IMR-90 (cell line): ENCODE results near the gene ARHGAP10. TPM values are rescaled to one million over a fixed set of nuclear protein-coding genes. Genes with fewer than 3 reads are reported as not detected.

Source experiments
- ATAC-seq: fragments of 200-7000 bp; cut with Tn5 transposase; 2 replicates; pipeline ENCODE4 v1.9.1; 2020; ENCODE audit warnings: low read depth, mild to moderate bottlenecking, moderate library complexity
- BruUV-seq: library from RNA; stranded (reverse); fragments of 400-500 nt; replicated peaks from 2 replicates; lab custom pipeline; 2021; lab: Mats Ljungman, UMichigan
- CTCF ChIA-PET: fragments of 300-600 bp; formaldehyde crosslinking; extraction: SDS; loops from one replicate; lab custom pipeline; 2021; ENCODE audit warnings: antibody characterized with exemption; lab: Yijun Ruan, JAX
- POLR2A ChIA-PET: fragments of 300-600 bp; sonication (Branson Sonifier 250); formaldehyde crosslinking; loops from one replicate; lab custom pipeline; 2022; ENCODE audit warnings: antibody characterized with exemption; ENCODE audit not compliant: unreplicated experiment; lab: Charles Lee
- DNase-seq: peaks from one replicate; pipeline ENCODE4 v3.0.0; 2013
- H2AFZ ChIP-seq: replicated peaks from 2 replicates; pipeline ENCODE3; 2013; ENCODE audit warnings: low read length, mild to moderate bottlenecking; ENCODE audit not compliant: poor library complexity
- H2AK5ac ChIP-seq: 2 replicates; pipeline ENCODE4 v1.6.1; 2013; ENCODE audit warnings: low read depth, low read length, inconsistent platforms
- H2AK9ac ChIP-seq: replicated peaks from 2 replicates; pipeline ENCODE3; 2013; ENCODE audit warnings: mild to moderate bottlenecking, low read depth, low read length, moderate library complexity; ENCODE audit not compliant: poor library complexity
- H2BK120ac ChIP-seq: 2 replicates; pipeline ENCODE4 v1.6.1; 2013; ENCODE audit warnings: low read depth, low read length, inconsistent platforms
- H2BK15ac ChIP-seq: 3 replicates; pipeline ENCODE4 v1.6.1; 2013; ENCODE audit warnings: low read depth, low read length, inconsistent platforms
- H2BK20ac ChIP-seq: 2 replicates; pipeline ENCODE4 v1.6.1; 2013; ENCODE audit warnings: low read depth, mild to moderate bottlenecking, inconsistent platforms, low read length, moderate library complexity
- H2BK5ac ChIP-seq: 2 replicates; pipeline ENCODE4 v1.6.1; 2013; ENCODE audit warnings: mild to moderate bottlenecking, low read depth, low read length, inconsistent platforms; ENCODE audit not compliant: poor library complexity, severe bottlenecking
- H3K14ac ChIP-seq: replicated peaks from 2 replicates; pipeline ENCODE4 v1.6.1; 2013; ENCODE audit warnings: low read depth, low read length, inconsistent platforms
- H3K18ac ChIP-seq: 2 replicates; pipeline ENCODE4 v1.6.1; 2013; ENCODE audit warnings: low read depth, low read length, control low read depth
- H3K23ac ChIP-seq: 2 replicates; pipeline ENCODE4 v1.6.1; 2013; ENCODE audit warnings: low read depth, low read length, inconsistent platforms
- H3K27ac ChIP-seq: 2 replicates; pipeline ENCODE4 v1.5.1; 2013; ENCODE audit warnings: mild to moderate bottlenecking, control low read depth, low read length; ENCODE audit not compliant: insufficient read depth
- H3K27me3 ChIP-seq: 2 replicates; pipeline ENCODE4 v1.6.1; 2013; ENCODE audit warnings: low read length; ENCODE audit not compliant: control insufficient read depth, insufficient read depth
- H3K36me3 ChIP-seq: 2 replicates; pipeline ENCODE4 v1.6.1; 2013; ENCODE audit warnings: low read length, mixed read lengths; ENCODE audit not compliant: control insufficient read depth, insufficient read depth
- H3K4ac ChIP-seq: 2 replicates; pipeline ENCODE4 v1.6.1; 2013; ENCODE audit warnings: low read depth, low read length, inconsistent platforms
- H3K4me1 ChIP-seq: 2 replicates; pipeline ENCODE4 v1.6.1; 2013; ENCODE audit warnings: low read length, mixed read lengths; ENCODE audit not compliant: control insufficient read depth, insufficient read depth
- H3K4me2 ChIP-seq: 2 replicates; pipeline ENCODE4 v1.6.1; 2013; ENCODE audit warnings: low read depth, mild to moderate bottlenecking, control low read depth, low read length, moderate library complexity
- H3K4me3 ChIP-seq: 2 replicates; pipeline ENCODE4 v1.5.1; 2013; ENCODE audit warnings: low read depth, mild to moderate bottlenecking, control low read depth, low read length, moderate library complexity; ENCODE audit not compliant: insufficient read depth
- H3K56ac ChIP-seq: 2 replicates; pipeline ENCODE4 v1.6.1; 2013; ENCODE audit warnings: low read length, inconsistent platforms; ENCODE audit not compliant: insufficient read depth; ENCODE audit errors: extremely low read depth
- H3K79me1 ChIP-seq, 2 experiments: 2 replicates each; pipeline ENCODE4 v1.6.1; 2013; ENCODE audit warnings: low read length in 2 of 2, inconsistent platforms in 1 of 2, low read depth in 1 of 2
- H3K9ac ChIP-seq: 2 replicates; pipeline ENCODE4 v1.6.1; 2013; ENCODE audit warnings: low read depth, low read length, control low read depth
- H3K9me1 ChIP-seq: 2 replicates; pipeline ENCODE4 v1.6.1; 2013; ENCODE audit warnings: low read length, inconsistent platforms; ENCODE audit not compliant: insufficient read depth
- H3K9me3 ChIP-seq: 2 replicates; pipeline ENCODE4 v1.6.1; 2013; ENCODE audit warnings: low read length; ENCODE audit not compliant: control insufficient read depth, insufficient read depth
- H4K20me1 ChIP-seq: 2 replicates; pipeline ENCODE4 v1.6.1; 2013; ENCODE audit warnings: low read length, inconsistent platforms; ENCODE audit not compliant: insufficient read depth
- H4K5ac ChIP-seq: 2 replicates; pipeline ENCODE4 v1.6.1; 2013; ENCODE audit warnings: mild to moderate bottlenecking, low read depth, low read length, control low read depth
- H4K8ac ChIP-seq, 2 experiments: 2 replicates each; pipeline ENCODE4 v1.6.1; 2013; ENCODE audit warnings: low read depth in 2 of 2, low read length in 2 of 2, control low read depth in 1 of 2, inconsistent platforms in 1 of 2
- H4K91ac ChIP-seq: 2 replicates; pipeline ENCODE4 v1.6.1; 2013; ENCODE audit warnings: low read depth, low read length, inconsistent platforms; ENCODE audit not compliant: insufficient read depth
- BHLHE40 ChIP-seq: fragments of 150-350 bp; IDR thresholded peaks from 2 replicates; pipeline ENCODE4 v1.6.1; 2016; ENCODE audit warnings: mild to moderate bottlenecking, low read depth, low read length
- CTCF ChIP-seq: conservative IDR thresholded peaks from 2 replicates; pipeline ENCODE4 v1.5.1; 2012; ENCODE audit warnings: mild to moderate bottlenecking, low read depth, low read length, improper control_type of control experiment
- ELK1 ChIP-seq: fragments of 150-350 bp; IDR thresholded peaks from 2 replicates; pipeline ENCODE4 v1.6.1; 2016; ENCODE audit warnings: low read depth, mild to moderate bottlenecking, low read length, moderate library complexity, borderline replicate concordance
- NFE2L2 ChIP-seq: fragments of 150-350 bp; IDR thresholded peaks from 2 replicates; pipeline ENCODE4 v1.6.1; 2016; ENCODE audit warnings: low read depth, mild to moderate bottlenecking, low read length
- RCOR1 ChIP-seq: IDR thresholded peaks from 2 replicates; pipeline ENCODE4 v1.6.1; 2012; ENCODE audit warnings: mild to moderate bottlenecking, low read length, improper control_type of control experiment; ENCODE audit not compliant: insufficient replicate concordance
- SMC3 ChIP-seq: fragments of 150-350 bp; IDR thresholded peaks from 2 replicates; pipeline ENCODE4 v1.6.1; 2016; ENCODE audit warnings: low read depth, mild to moderate bottlenecking, antibody characterized with exemption, low read length, moderate library complexity
- WGBS, 2 experiments: methylation state at CpG; one replicate each; pipeline versions ENCODE4 v1.1.5 to v1.1.7; 2013; ENCODE audit warnings: missing lambda C conversion rate in 2 of 2; ENCODE audit not compliant: insufficient read length in 1 of 2; ENCODE audit errors: extremely low coverage in 2 of 2; 5-methylcytosine and 5-hydroxymethylcytosine counted together
- dilution Hi-C: fragments of 300-500 bp; cut with HindIII; formaldehyde crosslinking; loops from one replicate; pipeline ENCODE4 v1.14.3; 2018; ENCODE audit warnings: low sequenced_read_pairs; ENCODE audit not compliant: unreplicated experiment
- in situ Hi-C: fragments of 300-500 bp; cut with MboI; formaldehyde crosslinking; loops from 3 replicates; pipeline ENCODE4 v1.14.3; 2019; ENCODE audit warnings: low sequenced_read_pairs, inconsistent platforms, mixed read lengths
- intact Hi-C: fragments of 100-400 bp; cut with micrococcal nuclease; formaldehyde crosslinking; loops from 2 replicates; pipeline ENCODE4 v1.10.0; 2022
- polyA plus RNA-seq, 3 experiments: library from polyadenylated mRNA; depleted of rRNA; stranded (reverse); fragments of >200 nt; gene quantifications; 2 replicates each; pipeline ENCODE4 v1.2.3, GENCODE V29; 2012; ENCODE audit warnings: low replicate concordance in 1 of 3
- total RNA-seq: library from RNA; depleted of rRNA; stranded (reverse); fragments of >200 nt; gene quantifications from 2 replicates; pipeline ENCODE4 v1.2.3, GENCODE V29; 2012

Gene ARHGAP10
- total and polyA plus RNA-seq, 2 of the 4 experiments (the other 2 are of a cell fraction) = 27.1 to 29.4 TPM

- H4K91ac ChIP-seq = no peak overlapping the region
- no peak for ATAC-seq
- no peak overlapping the region for H2AFZ ChIP-seq
- H3K27me3 ChIP-seq = no peaks in the 10 kb centered on the region
- intact Hi-C loops (no loop called here), in situ Hi-C loops (no loop called here), dilution Hi-C loops (no loop called here)
- no peak overlapping the region for H2AK5ac ChIP-seq
- no peak overlapping the region for H3K4ac ChIP-seq
- no peak overlapping the region for H2AK9ac ChIP-seq
- H4K5ac ChIP-seq = no peak overlapping the region
- H3K4me2 ChIP-seq = no peak overlapping the region
- CTCF ChIA-PET = no interaction called here
- H2BK5ac ChIP-seq = no peak overlapping the region
- H3K14ac ChIP-seq = no peak overlapping the region
- peaks cover 9% of the 10 kb centered on the region for H3K9me1 ChIP-seq
- no peaks in the 10 kb centered on the region for H3K36me3 ChIP-seq
- H3K4me3 ChIP-seq = no peak overlapping the region
- DNase-seq = no peak
- H2BK120ac ChIP-seq = no peak overlapping the region
- no peak overlapping the region for H2BK20ac ChIP-seq
- TF ChIP-seq CTCF (no peak), ELK1 (no peak), NFE2L2 (no peak), BHLHE40 (no peak), RCOR1 (no peak), SMC3 (no peak)
- H4K8ac ChIP-seq = no peak overlapping the region
- peaks cover 16% of the 10 kb centered on the region for H3K4me1 ChIP-seq
- H3K9ac ChIP-seq = no peak overlapping the region
- H3K9me3 ChIP-seq = no peaks in the 10 kb centered on the region
- no peak overlapping the region for H3K18ac ChIP-seq
- no peak overlapping the region for H3K27ac ChIP-seq
- POLR2A ChIA-PET = no interaction called here
- peaks cover 12% of the 10 kb centered on the region; the same call in 1 of the 2 replicates for H4K20me1 ChIP-seq
- H3K23ac ChIP-seq = no peak overlapping the region
- 100% methylated on average over 1 of the region's 4 CpGs; no CpG with 5 or more reads in 1 of the 2 experiments for WGBS, 2 experiments
- H2BK15ac ChIP-seq = no peak overlapping the region
- peaks cover 9 to 57% of the 10 kb centered on the region in 2 experiments; a peak in 3 of 4 replicates for H3K79me1 ChIP-seq
- BruUV-seq = no TSS peak
- H3K56ac ChIP-seq = no peak overlapping the region
Observed at GRCh38 chr4:147769386-147769785, 37.5 kb downstream of the ARHGAP10 start.
